ENCODE measurements around the gene MXRA5.

- TF ChIP-seq MYC (IDR thresholded peaks at IDR 0.05; ENCODE audit: low read depth, low read length) (no peak), CTCF (IDR thresholded peaks at IDR 0.05; ENCODE audit: extremely low read depth in 1 of 2, insufficient read depth in 1 of 2, low read depth in 1 of 2, low read length in 2 of 2) (no peak), POLR2A (IDR thresholded peaks at IDR 0.05; ENCODE audit: low read depth, low read length) (no peak), FOS (IDR thresholded peaks at IDR 0.05; ENCODE audit: borderline replicate concordance, insufficient read depth, low read length) (no peak), POLR2AphosphoS5 (IDR thresholded peaks at IDR 0.05; ENCODE audit: insufficient read depth, low read depth, low read length) (no peak), GATA2 (IDR thresholded peaks at IDR 0.05; ENCODE audit: insufficient read depth, insufficient read length, low read depth, low read length) (no peak), MAX (IDR thresholded peaks at IDR 0.05; ENCODE audit: insufficient read depth, insufficient read length) (no peak), EZH2 (IDR thresholded peaks at IDR 0.05; ENCODE audit: borderline replicate concordance, low read depth, low read length, severe bottlenecking) (no peak)
Observed at GRCh38 chrX:3263681-3264126, 82.7 kb downstream of the MXRA5 start.
